ENCODE measurements around the gene C3orf20.

- TF ChIP-seq YY1 (IDR thresholded peaks at IDR 0.05; ENCODE audit: borderline replicate concordance in 1 of 3, control insufficient read depth in 1 of 3, extremely low read depth in 1 of 3, insufficient read depth in 3 of 3, insufficient read length in 1 of 3, insufficient replicate concordance in 2 of 3, low read depth in 1 of 3, low read length in 2 of 3) = no peak
- no peak for TF ChIP-seq BMI1 (IDR thresholded peaks at IDR 0.05; ENCODE audit: low read length)
- no peak for TF ChIP-seq TOE1 (IDR thresholded peaks at IDR 0.05; ENCODE audit: borderline replicate concordance)
- no peak for TF ChIP-seq TOE1 (CRISPR knock-in tag; IDR thresholded peaks at IDR 0.05; ENCODE audit: borderline replicate concordance, low read depth)
- TF ChIP-seq CBX1 (IDR thresholded peaks at IDR 0.05; ENCODE audit: low read depth) = no peak
- no peak for TF ChIP-seq EP300 (IDR thresholded peaks at IDR 0.05; ENCODE audit: low read length)
These were observed 124.2 kb downstream of the C3orf20 start for GRCh38 chr3:14799146-14799545.
